Esophagus squamous epithelium (tissue), 4 donors: ENCODE data around the gene PRKCE.

Experiments used
- CTCF ChIP-seq, 6 experiments: fragments of 450-650 bp in 4 of 6; fragments of 200-600 bp in 2 of 6; sonication (generic) in 2 of 6; IDR thresholded peaks; one replicate each; pipeline ENCODE4 v1.5.1; 2016 to 2019; ENCODE audit warnings: antibody characterized with exemption in 6 of 6, mild to moderate bottlenecking in 4 of 6, moderate library complexity in 4 of 6
- POLR2A ChIP-seq, 4 donors: fragments of 450-650 bp; IDR thresholded peaks; one replicate each; pipeline ENCODE4 v1.6.1; 2017; ENCODE audit warnings: antibody characterized with exemption in 4 of 4, mild to moderate bottlenecking in 4 of 4, moderate library complexity in 3 of 4

- TF ChIP-seq CTCF (IDR thresholded peaks at IDR 0.05) (no peak), POLR2A (IDR thresholded peaks at IDR 0.05) (no peak)
These were observed 72.9 kb downstream of the PRKCE start for GRCh38 chr2:45724335-45724734.
